NCI-H128 (cell line): ENCODE data around the gene GRIN1.

Experiments
- DNase-seq: peaks from one replicate; lab custom pipeline; 2025; ENCODE audit not compliant: unreplicated experiment; lab: John Stamatoyannopoulos, UW

Gene GRIN1

DNA sequence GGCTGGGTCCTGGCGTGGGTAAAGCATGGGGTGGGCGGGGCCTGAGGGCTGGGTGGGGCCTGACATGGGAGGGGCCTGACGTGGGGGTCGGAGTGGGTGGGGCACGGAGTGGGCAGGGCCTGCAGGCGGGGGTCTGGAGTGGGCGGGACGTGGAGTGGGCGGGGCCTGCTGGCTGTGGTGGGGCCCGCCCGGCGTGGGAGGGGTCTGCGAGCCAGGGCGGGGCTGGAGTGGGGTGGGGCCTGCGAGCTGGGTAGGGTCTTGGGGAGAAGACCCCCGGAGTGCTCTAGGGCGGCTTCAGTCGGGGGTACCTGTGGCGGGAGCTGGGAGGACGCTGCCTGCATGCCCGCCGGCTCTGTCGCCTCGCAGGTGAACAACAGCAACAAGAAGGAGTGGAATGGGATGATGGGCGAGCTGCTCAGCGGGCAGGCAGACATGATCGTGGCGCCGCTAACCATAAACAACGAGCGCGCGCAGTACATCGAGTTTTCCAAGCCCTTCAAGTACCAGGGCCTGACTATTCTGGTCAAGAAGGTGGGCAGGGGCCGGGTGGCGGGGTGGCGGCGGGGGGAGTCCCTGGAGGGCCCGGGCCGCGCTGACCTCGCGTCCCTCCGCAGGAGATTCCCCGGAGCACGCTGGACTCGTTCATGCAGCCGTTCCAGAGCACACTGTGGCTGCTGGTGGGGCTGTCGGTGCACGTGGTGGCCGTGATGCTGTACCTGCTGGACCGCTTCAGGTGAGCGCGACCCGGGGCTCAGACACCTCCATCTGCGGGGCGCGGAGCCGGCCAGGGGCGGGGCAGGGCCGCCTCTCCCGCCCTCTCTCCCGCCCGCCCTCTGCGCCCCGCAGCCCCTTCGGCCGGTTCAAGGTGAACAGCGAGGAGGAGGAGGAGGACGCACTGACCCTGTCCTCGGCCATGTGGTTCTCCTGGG lies 22.9 kb downstream of the GRIN1 start:
- DNase-seq: no peak

GRCh38 chr9:137162505-137163364 lies 23.8 kb downstream of the GRIN1 start:
- peak; percentile 18 for DNase-seq

GRCh38 chr9:137163365-137163715 lies 24.4 kb downstream of the GRIN1 start:
- DNase-seq: no peak

GRCh38 chr9:137163805-137164204 lies 24.9 kb downstream of the GRIN1 start:
- no peak for DNase-seq

DNA sequence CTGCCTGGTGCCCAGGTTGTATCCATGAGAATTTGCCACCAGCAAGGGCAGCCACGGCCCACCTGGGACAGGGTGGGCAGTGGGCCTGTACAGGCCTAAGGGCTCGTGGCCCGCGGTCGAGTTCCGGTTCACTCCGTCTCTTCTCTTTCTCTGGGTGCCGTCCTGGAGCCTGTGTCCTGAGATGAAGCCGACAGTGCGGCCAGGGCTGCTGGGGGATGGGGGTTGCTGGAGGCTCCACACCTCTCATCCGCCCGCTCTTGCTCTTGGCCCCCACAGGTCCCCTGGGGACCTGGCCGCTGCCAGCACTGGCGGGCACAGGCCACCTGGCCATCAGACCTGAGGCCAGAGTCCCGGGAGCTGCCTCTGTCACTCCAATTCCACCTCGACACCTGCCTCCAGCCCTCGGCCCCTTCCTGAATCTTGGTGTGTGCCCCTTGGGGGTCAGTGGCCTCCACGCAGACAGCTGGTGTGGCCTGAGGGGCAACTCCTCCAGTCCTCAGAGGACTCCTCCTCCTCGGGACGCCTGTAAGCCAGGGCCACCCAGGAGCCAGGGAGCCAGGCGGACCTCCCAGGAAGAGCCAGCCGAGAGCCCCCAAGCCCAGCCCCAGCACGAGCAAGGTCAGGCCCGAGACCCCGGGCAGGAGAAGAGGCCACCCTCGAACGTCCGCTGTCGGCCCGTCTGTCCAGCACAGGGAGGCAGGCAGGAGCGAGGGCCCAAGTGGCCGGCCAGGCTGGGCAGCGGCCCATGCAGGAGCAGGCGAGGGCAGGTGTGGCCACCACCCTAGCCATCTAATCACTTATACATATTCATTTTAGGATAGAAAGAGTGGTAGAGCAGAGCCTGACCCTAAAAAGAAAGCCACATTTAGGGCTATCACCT lies 25.7 kb downstream of the GRIN1 start:
- no peak for DNase-seq

DNA sequence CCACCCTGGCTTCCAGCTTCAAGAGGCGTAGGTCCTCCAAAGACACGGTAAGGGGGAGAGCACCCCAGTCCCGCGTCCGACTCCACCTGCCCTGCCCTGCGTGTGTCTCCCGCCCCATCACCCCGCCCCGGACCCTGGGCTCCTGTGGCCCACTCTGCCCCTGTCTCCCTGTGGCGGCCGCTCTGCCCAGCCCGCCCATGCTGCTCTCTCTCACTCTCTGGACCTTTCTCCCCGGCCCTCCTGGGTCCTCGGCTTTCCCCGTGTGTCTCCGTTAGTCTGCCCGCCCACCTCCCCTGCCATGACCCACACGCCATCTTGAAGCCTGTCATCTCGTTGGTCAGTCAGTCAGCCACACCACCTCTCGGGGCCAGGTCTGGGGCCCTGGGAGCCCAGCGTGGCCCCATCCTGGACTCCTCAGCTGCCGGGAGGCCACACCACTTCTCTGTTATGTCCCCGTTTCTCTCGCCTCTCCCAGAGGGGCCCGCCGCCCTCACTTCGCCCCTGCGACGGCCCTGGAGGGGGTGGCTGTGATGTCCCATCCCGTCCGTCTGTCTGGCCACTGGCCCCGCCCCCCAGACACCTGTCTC lies 26.4 kb downstream of the GRIN1 start:
- DNase-seq: no peak

- DNase-seq: no peak
Measured at GRCh38 chr9:137166380-137167229, 27.7 kb downstream of the GRIN1 start.

- no peak for DNase-seq
Measured at GRCh38 chr9:137167277-137167746, 28.4 kb downstream of the GRIN1 start.

GRCh38 chr9:137167747-137168572 lies 29.0 kb downstream of the GRIN1 start:
- DNase-seq: no peak

DNA sequence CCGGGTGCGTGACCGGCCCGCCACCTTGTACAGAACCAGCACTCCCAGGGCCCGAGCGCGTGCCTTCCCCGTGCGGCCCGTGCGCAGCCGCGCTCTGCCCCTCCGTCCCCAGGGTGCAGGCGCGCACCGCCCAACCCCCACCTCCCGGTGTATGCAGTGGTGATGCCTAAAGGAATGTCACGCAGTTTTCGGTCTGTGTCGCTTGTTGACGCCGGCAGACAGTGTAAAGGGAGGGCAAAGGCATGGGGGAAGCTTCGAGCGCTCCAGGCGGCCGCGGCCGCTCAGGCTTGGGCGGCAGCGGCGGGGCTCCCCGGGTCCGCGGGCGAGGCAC lies 29.6 kb downstream of the GRIN1 start:
- DNase-seq: no peak

DNA sequence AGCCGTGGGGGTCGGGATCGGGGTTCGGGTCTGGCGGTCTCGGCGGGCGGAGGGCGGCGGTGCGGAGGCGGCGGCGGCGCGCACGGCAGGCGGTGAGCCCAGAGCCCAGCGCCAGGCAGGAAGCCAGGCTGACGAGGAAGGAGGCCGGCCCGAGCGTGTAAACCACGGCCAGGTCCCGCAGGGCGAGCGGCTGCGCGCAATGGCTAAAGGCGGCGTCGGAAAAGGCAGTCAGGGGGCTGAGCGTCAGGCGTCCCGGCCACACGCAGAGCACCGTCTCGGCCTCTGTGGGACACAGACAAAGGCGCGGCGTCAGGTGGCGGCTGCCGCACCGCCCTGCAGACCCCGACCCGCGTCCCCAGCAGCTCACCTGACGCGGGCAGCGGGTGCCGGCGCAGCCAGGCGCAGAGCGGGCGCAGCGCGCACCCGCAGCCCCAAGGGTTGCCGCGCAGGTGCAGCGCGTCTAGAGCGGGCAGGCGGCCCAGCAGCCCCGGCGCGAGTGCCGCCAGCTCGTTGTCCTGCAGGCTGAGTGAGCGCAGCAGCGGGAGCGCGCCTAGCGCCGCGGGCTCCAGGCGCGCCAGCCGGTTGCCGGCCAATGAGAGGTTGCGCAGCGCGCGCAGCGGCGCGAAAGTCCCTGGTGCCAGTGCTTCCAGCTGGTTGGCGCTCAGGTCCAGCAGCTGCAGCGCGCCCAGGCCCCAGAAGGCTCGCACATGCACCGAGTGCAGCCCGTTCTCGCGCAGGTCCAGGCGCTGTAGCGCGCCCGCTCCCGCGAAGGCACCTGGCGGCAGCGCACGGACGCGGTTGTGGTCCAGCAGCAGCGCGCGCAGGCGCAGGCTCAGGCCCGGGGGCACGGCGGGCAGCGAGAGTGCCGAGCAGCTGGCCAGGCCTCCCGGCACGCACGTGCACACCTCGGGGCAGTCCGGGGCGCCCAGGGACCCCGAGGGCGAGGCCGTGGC lies 30.2 kb downstream of the GRIN1 start:
- DNase-seq: peak; percentile 60

DNA sequence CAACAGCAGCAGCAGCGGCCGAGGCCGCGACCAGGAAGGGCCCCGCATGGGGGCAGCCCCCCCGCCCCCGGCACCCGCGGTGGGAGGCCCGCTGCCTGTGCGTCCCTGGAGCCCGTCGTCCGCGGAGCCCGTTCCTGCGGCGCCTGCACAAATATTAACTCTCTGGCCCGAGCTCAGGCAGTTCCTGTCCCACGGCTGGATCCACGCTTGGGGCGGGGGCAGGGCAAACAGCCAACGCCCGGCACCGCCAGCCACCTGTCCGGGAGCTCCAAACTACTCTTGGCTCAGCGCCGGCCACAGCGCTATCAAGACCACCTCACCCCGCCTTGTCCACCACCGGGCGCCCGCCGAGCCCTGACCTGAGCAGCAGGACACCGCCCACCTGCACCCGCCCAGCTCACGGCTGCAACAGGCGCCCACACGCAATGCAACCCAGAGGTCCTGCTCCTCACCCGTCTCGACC lies 31.0 kb downstream of the GRIN1 start, which contains the start of gene LRRC26:
Gene LRRC26, minus strand, starts transcription at position 156 of the 463 bp plus-strand sequence. Its CDS starts 108 bp downstream, at position 48.
- no peak for DNase-seq

- DNase-seq: no peak
Measured at GRCh38 chr9:137170486-137171148, 31.7 kb downstream of the GRIN1 start.

GRCh38 chr9:137171149-137171900 lies 32.4 kb downstream of the GRIN1 start:
- DNase-seq: no peak

DNA sequence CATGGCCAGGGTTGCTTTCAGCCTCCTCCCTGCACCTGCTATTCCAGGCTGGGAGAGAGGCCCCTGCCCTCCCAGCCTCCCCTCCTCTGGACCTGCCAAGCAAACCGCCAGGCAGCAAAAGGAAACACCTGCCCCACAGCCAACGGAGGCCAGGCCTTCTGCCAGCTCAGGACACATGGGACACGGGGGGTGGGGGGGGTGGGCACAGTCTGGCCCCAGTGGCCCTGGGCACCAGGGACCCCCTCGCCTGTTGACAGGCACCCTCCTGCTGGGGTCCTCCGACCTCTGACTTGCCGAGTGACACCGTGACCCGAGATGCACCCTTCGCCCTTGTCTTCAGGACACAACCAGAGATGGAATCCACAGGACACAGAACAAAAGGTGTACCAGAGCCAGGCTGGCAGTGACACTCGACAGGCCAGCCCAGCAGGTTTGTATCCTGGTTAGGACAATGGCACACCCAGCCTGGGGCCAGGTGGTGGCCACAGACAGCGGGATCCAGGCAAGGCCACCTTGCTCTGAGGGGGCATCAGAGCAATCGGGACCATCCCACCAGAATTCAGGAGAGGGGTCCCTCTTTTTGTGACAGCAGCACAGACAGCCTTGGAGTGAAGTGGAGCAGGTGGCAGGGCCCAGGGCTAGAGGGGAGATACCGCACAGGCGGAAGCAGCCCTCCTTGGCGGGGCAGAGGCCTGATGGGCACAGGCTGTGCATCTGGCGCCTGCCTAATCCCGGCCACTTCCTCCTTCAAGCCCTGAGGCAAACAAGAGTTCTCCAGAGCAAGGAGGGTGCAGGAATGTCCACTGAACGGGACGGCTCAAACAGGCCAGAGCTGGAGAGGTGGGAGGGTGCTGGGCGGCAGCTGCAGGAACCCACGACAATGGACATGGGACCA lies 34.2 kb downstream of the GRIN1 start:
- DNase-seq: no peak
